ENCODE data around the gene IL12RB2. TPM values are rescaled to one million over a fixed set of nuclear protein-coding genes. Genes with fewer than 3 reads are reported as not detected.

The IL12RB2 gene
- total and polyA plus RNA-seq, 3 experiments from 2014 or later, result 6.8 to 35.1 (median 32.8) TPM

DNA sequence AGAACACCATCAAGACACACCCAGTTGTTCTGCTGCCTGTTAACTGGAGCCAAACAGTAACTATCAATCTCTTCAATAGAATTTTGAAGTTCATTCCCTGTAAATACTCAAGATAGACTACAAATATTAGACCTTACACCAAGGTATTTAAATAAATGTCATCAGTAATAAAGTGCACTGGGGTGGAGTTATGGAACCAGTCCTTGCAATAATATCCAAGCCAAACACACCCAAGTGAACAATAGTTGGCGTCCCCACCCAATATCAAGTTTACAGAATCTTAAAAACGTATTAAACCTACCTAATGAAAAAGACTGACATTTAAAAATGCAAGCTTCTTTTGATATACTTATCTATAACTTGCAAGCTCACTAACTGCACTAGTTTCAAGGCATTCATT is 119.8 kb downstream of the IL12RB2 start:
- H3K4me3 ChIP-seq (ENCODE audit: low read length), result peak overlapping the region; percentile 81
- Mint-ChIP-seq H3K4me1 (peaks cover 56 to 74% (median 68%) of the 10 kb centered on the region in 3 donors), H3K4me3 (peak overlapping the region; percentile 92 to 100 (median 94)), H3K9me3 (peaks cover 0 to 2% (median 0%) of the 10 kb centered on the region in 5 donors), H3K27ac (peak overlapping the region; percentile 5 to 99 (median 94)), H3K36me3 (peaks cover 16 to 81% (median 18%) of the 10 kb centered on the region in 3 donors), H3K27me3 (no peaks in the 10 kb centered on the region)
- ChIA-PET POLR2A (no interaction called here), CTCF (no interaction called here)
- H3K27ac ChIP-seq (ENCODE audit: low read depth, low read length), result no peak overlapping the region
- H3K36me3 ChIP-seq (ENCODE audit: insufficient read depth, low read length), result peaks cover 23% of the 10 kb centered on the region
- no peaks in the 10 kb centered on the region for H3K9me3 ChIP-seq (ENCODE audit: low read length)
- DNase-seq, result no peak
- peaks cover 32% of the 10 kb centered on the region for H3K4me1 ChIP-seq (ENCODE audit: insufficient read depth, low read length)
- no peaks in the 10 kb centered on the region for H3K27me3 ChIP-seq (ENCODE audit: insufficient read depth, low read length, poor library complexity, severe bottlenecking)

DNA sequence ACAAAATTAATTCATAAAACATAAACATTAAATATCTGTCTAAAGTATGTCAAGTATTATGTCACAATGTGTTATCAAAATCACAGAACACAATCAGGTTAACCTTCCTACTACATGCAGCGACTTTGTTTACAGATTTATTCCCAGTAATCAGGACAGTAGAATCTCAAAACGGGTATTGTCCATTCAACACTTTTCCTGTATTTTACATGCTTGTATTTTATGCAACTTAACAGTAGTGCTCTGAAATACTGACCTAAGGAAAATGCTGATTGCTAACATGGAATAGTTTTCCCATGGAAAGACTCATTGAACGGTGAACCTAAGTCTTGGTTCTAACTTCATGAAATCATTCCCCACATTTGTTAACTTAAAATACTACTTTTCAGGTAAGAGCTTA is 120.3 kb downstream of the IL12RB2 start:
- POLR2A ChIA-PET, result interaction anchor here (1.4 to 2.9 kb wide), 2 partner anchors 9 to 503 kb away, joined by 9 read pairs; partner anchors contain the start of genes DNAI4 and MIER1
- H3K27me3 ChIP-seq (ENCODE audit: insufficient read depth, low read length, poor library complexity, severe bottlenecking), result no peaks in the 10 kb centered on the region
- peaks cover 32% of the 10 kb centered on the region for H3K4me1 ChIP-seq (ENCODE audit: insufficient read depth, low read length)
- peak overlapping the region; percentile 81 for H3K4me3 ChIP-seq (ENCODE audit: low read length)
- no peak overlapping the region for H3K27ac ChIP-seq (ENCODE audit: low read depth, low read length)
- no peaks in the 10 kb centered on the region for H3K9me3 ChIP-seq (ENCODE audit: low read length)
- CTCF ChIA-PET, result interaction anchor here (1.5 to 1.8 kb wide), 2 partner anchors 72 to 214 kb away, joined by 4 read pairs; no protein-coding TSS in a partner anchor
- H3K36me3 ChIP-seq (ENCODE audit: insufficient read depth, low read length), result peaks cover 23% of the 10 kb centered on the region
- Mint-ChIP-seq H3K4me1 (peaks cover 56 to 74% (median 63%) of the 10 kb centered on the region in 3 donors), H3K9me3 (peaks cover 0 to 2% (median 0%) of the 10 kb centered on the region in 5 donors), H3K36me3 (peaks cover 16 to 77% (median 18%) of the 10 kb centered on the region in 3 donors), H3K27me3 (no peaks in the 10 kb centered on the region), H3K27ac (peak overlapping the region; percentile 56 to 99 (median 96)), H3K4me3 (peak overlapping the region; percentile 92 to 100 (median 94))
- no peak for DNase-seq

DNA sequence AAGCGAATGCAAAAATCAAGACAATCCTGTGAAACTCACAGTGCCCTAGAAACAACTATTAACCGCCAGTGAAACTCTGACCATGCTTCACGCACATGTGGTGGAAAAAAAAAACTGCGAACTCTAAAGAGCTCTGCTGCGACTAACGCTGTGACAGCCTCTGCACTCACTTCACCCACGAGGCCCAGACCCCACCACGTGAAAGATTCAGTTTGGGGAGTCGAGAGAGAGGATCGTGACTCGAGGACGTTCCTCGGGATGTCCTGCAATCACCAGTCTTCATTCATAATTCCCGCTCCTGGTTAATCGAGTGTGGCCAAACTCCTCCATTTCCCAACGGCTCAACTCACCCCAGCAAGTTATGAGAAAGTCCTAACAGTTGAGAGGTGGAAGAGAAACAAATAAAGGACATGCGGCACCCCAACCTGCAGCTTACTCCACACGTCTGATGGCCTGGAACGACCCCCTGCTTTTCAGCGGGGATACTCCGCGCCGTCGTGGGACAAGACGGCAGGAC is 121.4 kb downstream of the IL12RB2 start:
- Mint-ChIP-seq H3K36me3 (peaks cover 13 to 65% (median 15%) of the 10 kb centered on the region in 3 donors), H3K27me3 (no peaks in the 10 kb centered on the region), H3K27ac (peak overlapping the region; percentile 85 to 99 (median 96)), H3K4me1 (peaks cover 52 to 67% (median 60%) of the 10 kb centered on the region in 3 donors), H3K9me3 (peaks cover 0 to 2% (median 0%) of the 10 kb centered on the region in 5 donors), H3K4me3 (peak overlapping the region; percentile 92 to 100 (median 94))
- Histone ChIP-seq H3K4me3 (ENCODE audit: low read length) (peak overlapping the region; percentile 81), H3K9me3 (ENCODE audit: low read length) (no peaks in the 10 kb centered on the region), H3K27ac (ENCODE audit: low read depth, low read length) (peak overlapping the region; percentile 79), H3K4me1 (ENCODE audit: insufficient read depth, low read length) (peaks cover 32% of the 10 kb centered on the region), H3K27me3 (ENCODE audit: insufficient read depth, low read length, poor library complexity, severe bottlenecking) (no peaks in the 10 kb centered on the region), H3K36me3 (ENCODE audit: insufficient read depth, low read length) (peaks cover 16% of the 10 kb centered on the region)
- ChIA-PET CTCF (interaction anchor here (0.7 to 1.8 kb wide), 4 partner anchors 16 to 216 kb away, joined by 3 to 4 read pairs (median 4); no protein-coding TSS in a partner anchor), POLR2A (interaction anchor here (0.5 to 2.9 kb wide), 7 partner anchors 10 to 504 kb away, joined by 3 to 9 read pairs (median 3); partner anchors contain the start of genes DNAI4, GADD45A and MIER1)
- DNase-seq, result peak; percentile 21 to 64 (median 41)

DNA sequence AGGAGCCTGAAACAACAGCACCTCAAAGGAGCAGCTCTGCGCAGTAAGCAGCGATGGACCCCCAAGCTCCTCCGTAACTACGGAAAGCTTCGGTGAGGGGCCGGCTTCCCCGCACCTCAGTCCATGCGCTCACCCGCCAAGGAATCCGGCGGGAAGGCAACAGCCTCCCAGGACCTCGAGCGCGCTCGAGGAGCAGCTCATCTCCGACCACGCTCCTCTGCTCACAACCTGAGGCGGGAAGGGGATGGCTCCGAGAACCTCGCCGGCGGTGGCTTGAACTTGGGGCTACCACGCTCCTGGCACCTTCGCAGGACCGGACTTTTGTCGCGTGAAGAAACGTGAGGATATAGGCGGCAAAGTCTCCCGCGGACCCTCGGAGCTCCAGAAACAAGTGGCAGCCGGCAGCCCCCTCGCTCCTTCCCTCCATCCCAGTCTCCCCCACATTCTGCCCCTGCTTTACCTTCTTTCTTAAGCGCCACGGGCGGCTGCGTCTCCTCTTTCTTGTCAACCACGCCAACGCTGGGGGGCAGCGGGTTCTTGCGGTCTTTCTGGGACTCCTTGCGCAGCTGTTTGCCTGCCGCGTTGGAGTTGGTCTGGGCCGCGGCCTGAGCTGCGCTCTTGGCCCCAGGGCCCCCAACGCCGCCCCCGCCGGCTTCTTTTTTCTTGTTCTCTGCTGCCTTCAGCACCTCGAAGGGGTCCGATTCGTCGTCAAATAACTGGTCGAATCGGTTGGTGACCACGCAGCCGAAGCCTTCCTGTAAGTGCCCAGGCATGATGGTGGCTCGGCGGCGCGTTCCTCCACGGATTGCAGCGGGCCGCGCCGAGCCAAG is 122.1 kb downstream of the IL12RB2 start:
- peaks cover 0 to 2% (median 0%) of the 10 kb centered on the region in 5 donors for H3K9me3 Mint-ChIP-seq
- H3K4me3 ChIP-seq (ENCODE audit: low read length), result peak overlapping the region; percentile 81
- peaks cover 6 to 59% (median 12%) of the 10 kb centered on the region in 3 donors for H3K36me3 Mint-ChIP-seq

DNA sequence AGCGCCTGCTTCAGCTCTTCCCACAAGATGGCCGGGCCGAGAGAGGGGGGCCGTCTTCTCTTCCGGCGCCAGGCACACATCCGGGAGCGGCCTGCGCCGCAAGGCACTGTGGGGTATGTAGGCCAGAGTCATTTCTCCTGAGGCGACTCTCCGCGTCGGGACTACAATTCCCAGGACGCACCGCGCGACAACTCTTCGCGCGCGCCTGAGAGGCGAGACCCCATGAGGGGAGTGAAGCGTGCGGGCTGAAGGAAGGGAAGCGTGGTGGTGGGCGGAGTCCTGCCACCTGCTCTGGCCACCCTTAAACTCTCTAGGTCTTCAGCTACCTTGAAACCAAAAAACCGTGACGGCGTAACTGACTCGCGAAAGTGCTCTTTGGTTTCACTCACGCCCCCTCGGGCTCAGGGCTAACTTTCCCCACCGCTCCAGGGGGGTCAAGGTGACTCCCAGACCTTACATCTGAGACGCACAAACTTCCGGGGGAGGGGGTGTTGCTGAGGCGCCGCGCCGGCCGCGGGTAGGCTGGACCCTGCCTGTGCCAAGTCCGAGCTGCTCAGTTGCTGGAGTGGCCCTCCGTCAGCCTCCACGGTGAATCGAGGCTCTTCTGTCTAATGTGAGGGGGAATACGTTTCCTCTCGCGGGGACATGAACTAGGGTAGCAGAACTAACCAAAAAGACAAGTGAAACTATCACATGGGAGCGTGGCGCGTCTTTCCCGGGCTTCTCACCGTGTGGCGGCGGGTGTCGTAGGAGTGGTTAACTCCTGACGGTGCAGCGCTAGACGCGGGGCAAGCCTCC is 122.9 kb downstream of the IL12RB2 start, which contains the start of gene SERBP1:
Gene SERBP1 (minus strand): TSS at position 45 of the 798 bp plus-strand sequence. CDS start 102 bp downstream, outside the sequence.
- CTCF ChIA-PET, result interaction anchor here (1.0 to 1.8 kb wide), 3 partner anchors 13 to 47 kb away, joined by 3 to 4 read pairs (median 3); no protein-coding TSS in a partner anchor
- peak; percentile 90 to 97 (median 94) for DNase-seq
- Histone ChIP-seq H3K4me3 (ENCODE audit: low read length) (peak within 1 kb of the TSS; percentile 81), H3K9me3 (ENCODE audit: low read length) (no peaks in the 10 kb centered on the region), H3K36me3 (ENCODE audit: insufficient read depth, low read length) (peaks cover 4% of the 10 kb centered on the region), H3K27ac (ENCODE audit: low read depth, low read length) (peak within 1 kb of the TSS; percentile 93), H3K27me3 (ENCODE audit: insufficient read depth, low read length, poor library complexity, severe bottlenecking) (no peaks in the 10 kb centered on the region), H3K4me1 (ENCODE audit: insufficient read depth, low read length) (peaks cover 28% of the 10 kb centered on the region)
- peaks cover 0 to 2% (median 0%) of the 10 kb centered on the region in 5 donors for H3K9me3 Mint-ChIP-seq
- peak within 1 kb of the TSS; percentile 94 to 100 (median 98) for H3K27ac Mint-ChIP-seq
- peaks cover 41 to 52% (median 46%) of the 10 kb centered on the region in 3 donors for H3K4me1 Mint-ChIP-seq
- H3K36me3 Mint-ChIP-seq, result peaks cover 0 to 51% (median 6%) of the 10 kb centered on the region in 3 donors
- H3K4me3 Mint-ChIP-seq, result peak within 1 kb of the TSS; percentile 92 to 100 (median 94)
- H3K27me3 Mint-ChIP-seq, result no peaks in the 10 kb centered on the region
- POLR2A ChIA-PET, result interaction anchor here (1.0 to 2.9 kb wide), 4 partner anchors 22 to 506 kb away, joined by 3 to 9 read pairs (median 4); partner anchors contain the start of genes DNAI4 and MIER1

More for the DNA sequence above, 122.1 kb downstream of the IL12RB2 start:
- peak overlapping the region; percentile 79 for H3K27ac ChIP-seq (ENCODE audit: low read depth, low read length)
- peak overlapping the region; percentile 94 to 100 (median 98) for H3K27ac Mint-ChIP-seq
- no peaks in the 10 kb centered on the region for H3K9me3 ChIP-seq (ENCODE audit: low read length)
- H3K4me3 Mint-ChIP-seq, result peak overlapping the region; percentile 92 to 100 (median 94)
- H3K27me3 Mint-ChIP-seq, result no peaks in the 10 kb centered on the region
- ChIA-PET POLR2A (interaction anchor here (0.5 to 2.9 kb wide), 9 partner anchors 11 to 505 kb away, joined by 3 to 9 read pairs (median 4); partner anchors contain the start of genes DNAI4, GADD45A and MIER1), CTCF (interaction anchor here (0.8 to 1.8 kb wide), 3 partner anchors 12 to 216 kb away, joined by 3 to 4 read pairs (median 3); no protein-coding TSS in a partner anchor)
- H3K4me1 Mint-ChIP-seq, result peaks cover 48 to 60% (median 54%) of the 10 kb centered on the region in 3 donors
- no peaks in the 10 kb centered on the region for H3K27me3 ChIP-seq (ENCODE audit: insufficient read depth, low read length, poor library complexity, severe bottlenecking)
- peaks cover 9% of the 10 kb centered on the region for H3K36me3 ChIP-seq (ENCODE audit: insufficient read depth, low read length)
- peak in 4 of 5 donors; percentile 3 to 48 (median 18) for DNase-seq
- H3K4me1 ChIP-seq (ENCODE audit: insufficient read depth, low read length), result peaks cover 32% of the 10 kb centered on the region

DNA sequence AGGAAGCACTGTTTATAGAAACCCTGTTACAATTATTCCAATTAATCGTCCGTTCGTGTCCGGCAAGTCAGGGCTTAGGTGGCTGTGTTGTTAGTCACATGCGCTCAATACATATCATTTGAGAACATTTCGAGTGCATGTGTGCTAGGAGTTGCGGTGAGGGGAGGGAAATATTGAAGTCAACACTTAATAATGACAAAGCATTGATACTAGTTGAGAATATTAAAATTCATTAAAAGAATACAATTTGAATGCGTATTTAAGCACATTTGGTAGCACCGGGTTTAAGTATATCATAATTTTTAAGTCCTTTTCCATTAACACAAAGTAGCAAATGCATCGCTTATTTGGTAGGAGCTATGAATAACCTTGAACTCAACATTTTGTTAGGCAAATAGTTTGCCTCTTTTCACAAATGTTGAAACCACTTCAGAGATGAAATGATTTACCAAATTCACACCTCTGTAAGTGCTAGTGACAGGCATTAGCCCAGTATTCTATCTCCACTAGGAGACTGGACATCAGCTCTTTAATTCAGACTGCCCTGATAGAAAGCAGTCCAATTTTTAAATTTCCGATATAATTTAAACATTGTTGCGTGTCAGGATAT is 123.6 kb downstream of the IL12RB2 start:
- H3K27ac ChIP-seq (ENCODE audit: low read depth, low read length), result peak overlapping the region; percentile 93
- no peaks in the 10 kb centered on the region for H3K36me3 ChIP-seq (ENCODE audit: insufficient read depth, low read length)
- H3K27me3 Mint-ChIP-seq, result no peaks in the 10 kb centered on the region
- H3K27me3 ChIP-seq (ENCODE audit: insufficient read depth, low read length, poor library complexity, severe bottlenecking), result no peaks in the 10 kb centered on the region
- H3K4me1 Mint-ChIP-seq, result peaks cover 34 to 45% (median 39%) of the 10 kb centered on the region in 3 donors
- peak overlapping the region; percentile 94 to 100 (median 98) for H3K27ac Mint-ChIP-seq
- peak overlapping the region; percentile 92 to 100 (median 94) for H3K4me3 Mint-ChIP-seq
- H3K9me3 Mint-ChIP-seq, result peaks cover 0 to 2% (median 0%) of the 10 kb centered on the region in 5 donors
- POLR2A ChIA-PET, result interaction anchor here (1.2 to 1.3 kb wide), 2 partner anchors 69 to 136 kb away, joined by 3 to 5 read pairs; no protein-coding TSS in a partner anchor
- CTCF ChIA-PET, result interaction anchor here (1.2 to 1.8 kb wide), 3 partner anchors 11 to 46 kb away, joined by 3 to 4 read pairs (median 3); no protein-coding TSS in a partner anchor
- H3K4me3 ChIP-seq (ENCODE audit: low read length), result peak overlapping the region; percentile 81
- H3K9me3 ChIP-seq (ENCODE audit: low read length), result no peaks in the 10 kb centered on the region
- peaks cover 21% of the 10 kb centered on the region for H3K4me1 ChIP-seq (ENCODE audit: insufficient read depth, low read length)
- no peak for DNase-seq
- peaks cover 0 to 44% (median 6%) of the 10 kb centered on the region in 3 donors for H3K36me3 Mint-ChIP-seq

All from CD8-positive, alpha-beta memory T cell (primary cell).